ENCODE measurements around the gene CADM1.

DNA sequence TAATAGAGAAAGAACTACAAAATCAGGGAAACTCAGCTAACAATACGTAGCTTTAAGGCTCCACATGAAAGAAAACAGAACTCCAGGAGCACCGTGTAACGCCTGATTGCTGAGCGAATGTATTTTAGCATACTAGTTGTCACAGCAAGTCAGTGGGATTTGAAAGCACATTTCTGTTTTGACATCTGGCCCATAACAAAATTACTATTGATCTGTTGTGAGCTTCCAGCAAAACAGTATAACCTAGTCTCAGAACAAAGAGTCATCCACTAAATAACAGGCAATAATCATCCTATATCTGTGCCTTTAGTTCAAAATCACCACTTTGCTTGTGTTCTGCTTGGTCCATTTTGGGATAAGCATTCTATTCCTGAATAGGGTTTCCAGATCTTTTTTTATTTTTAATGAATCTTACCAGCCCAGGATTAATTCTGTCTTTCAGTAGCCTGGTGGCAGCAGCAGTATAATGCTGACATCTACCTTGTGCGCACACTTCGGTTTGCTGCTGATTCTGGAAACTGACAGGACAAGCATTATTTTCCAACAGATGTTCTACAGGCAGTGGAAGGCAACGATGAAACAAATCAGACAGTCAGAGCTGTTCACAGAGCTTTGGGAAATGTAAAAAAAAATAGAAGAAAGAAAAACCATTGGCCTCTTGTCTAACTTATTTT is 66.2 kb downstream of the CADM1 start:
- TF ChIP-seq POLR2A (IDR thresholded peaks at IDR 0.05; ENCODE audit: low read length) (no peak), GATA1 (IDR thresholded peaks at IDR 0.05; ENCODE audit: low read depth, low read length) (no peak)
